K562 (cell line): ENCODE results near the gene KCNJ9. TPM values are rescaled to one million over a fixed set of nuclear protein-coding genes. Genes with fewer than 3 reads are reported as not detected.

ENCODE experiments used
- EZH2 ChIP-seq: IDR thresholded peaks from 2 replicates; pipeline ENCODE4 v1.6.1; 2012; ENCODE audit warnings: low read depth, mild to moderate bottlenecking, inconsistent platforms, low read length, borderline replicate concordance
- HNRNPH1 ChIP-seq: fragments of 200-400 bp; formaldehyde crosslinking; optimal IDR thresholded peaks from 2 replicates; pipeline ENCODE3; 2017; ENCODE audit warnings: low read depth, mild to moderate bottlenecking, low read length, moderate library complexity
- KDM4B ChIP-seq, 2 experiments: fragments of 450-650 bp in 1 of 2; sonication (generic) in 1 of 2; IDR thresholded peaks; 2 replicates each; pipeline ENCODE4 v1.6.1; 2016 to 2017; ENCODE audit warnings: borderline replicate concordance in 2 of 2, antibody characterized with exemption in 1 of 2, low read depth in 1 of 2, mild to moderate bottlenecking in 1 of 2
- NEUROD1 ChIP-seq: fragments of 150-350 bp; IDR thresholded peaks from 2 replicates; pipeline ENCODE4 v1.6.1; 2014; ENCODE audit warnings: borderline replicate concordance, low read length, low read depth; ENCODE audit not compliant: partially characterized antibody
- PHF8 ChIP-seq: fragments of 200-600 bp; sonication (generic); IDR thresholded peaks from 2 replicates; pipeline ENCODE4 v1.6.1; 2012; ENCODE audit warnings: mixed run types, mild to moderate bottlenecking, inconsistent platforms, low read length, moderate library complexity, borderline replicate concordance
- PTBP1 ChIP-seq: fragments of 200-400 bp; formaldehyde crosslinking; IDR thresholded peaks from 2 replicates; pipeline ENCODE4 v1.6.1; 2017; ENCODE audit warnings: low read depth, low read length
- SMARCB1 ChIP-seq: IDR thresholded peaks from 2 replicates; pipeline ENCODE4 v1.6.1; 2011; ENCODE audit warnings: improper control_type of control experiment, low read depth; ENCODE audit not compliant: insufficient read length
- STAG1 ChIP-seq: sonication (generic); formaldehyde crosslinking; IDR thresholded peaks from 2 replicates; pipeline ENCODE4 v1.5.0; 2020; ENCODE audit warnings: missing genetic modification reagents, borderline replicate concordance
- ZC3H4 ChIP-seq: sonication (generic); formaldehyde crosslinking; IDR thresholded peaks from 2 replicates; pipeline ENCODE4 v1.9.0; 2021; ENCODE audit warnings: missing genetic modification reagents, borderline replicate concordance
- ZFP30 ChIP-seq: fragments of 250-450 bp; sonication (Bioruptor Pico); IDR thresholded peaks from 2 replicates; pipeline ENCODE4 v1.8.0; 2022; ENCODE audit warnings: moderate library complexity, mild to moderate bottlenecking, inconsistent platforms, borderline replicate concordance
- ZNF324 ChIP-seq: fragments of 250-450 bp; sonication (Bioruptor Pico); IDR thresholded peaks from 2 replicates; pipeline ENCODE4 v1.4.0; 2020; ENCODE audit warnings: mild to moderate bottlenecking
- ZNF431 ChIP-seq: sonication (generic); formaldehyde crosslinking; IDR thresholded peaks from 2 replicates; pipeline ENCODE4 v1.8.0; 2022; ENCODE audit warnings: mild to moderate bottlenecking, missing genetic modification reagents
- ZNF668 ChIP-seq: fragments of 250-450 bp; sonication (Bioruptor Pico); IDR thresholded peaks from 2 replicates; pipeline ENCODE4 v1.8.0; 2022; ENCODE audit warnings: mild to moderate bottlenecking, inconsistent platforms
- ZNF696 ChIP-seq: fragments of 250-450 bp; sonication (Bioruptor Pico); conservative IDR thresholded peaks from 2 replicates; pipeline ENCODE4 v1.4.0; 2020; ENCODE audit warnings: mild to moderate bottlenecking, moderate library complexity
- polyA plus RNA-seq, 8 experiments: library from polyadenylated mRNA; depleted of rRNA in 4 of 8; stranded (reverse) in 5 of 8; unstranded in 3 of 8; fragments of >200 nt; fragmentation: Nextera tagmentation in 2 of 8; fragmentation: Illumina TruSeq in 1 of 8; extraction: Ambion mirVana in 2 of 8; extraction: Trizol in 1 of 8; gene quantifications; 2 replicates each; pipeline versions ENCODE4 v1.2.1 to v1.2.3, GENCODE V29; 2011 to 2014; ENCODE audit warnings: inconsistent platforms in 1 of 8, missing spikeins in 1 of 8
- total RNA-seq, 7 experiments: library from RNA; depleted of rRNA in 6 of 7; stranded (reverse); fragments of >200 nt in 6 of 7; fragmentation: Illumina TruSeq in 2 of 7; extraction: Trizol in 2 of 7; gene quantifications; 2 replicates each; pipeline versions ENCODE4 v1.2.1 to v1.2.3, GENCODE V29; 2011 to 2021; ENCODE audit warnings: low replicate concordance in 1 of 7
- TF ChIP-seq, protein P1 (sequence below): fragments of 150-350 bp; conservative IDR thresholded peaks from 2 replicates; pipeline ENCODE4 v1.6.1; 2014; ENCODE audit warnings: low read length
- TF ChIP-seq, protein P2 (sequence below): sonication (generic); formaldehyde crosslinking; IDR thresholded peaks from 2 replicates; pipeline ENCODE4 v1.8.1; 2023; ENCODE audit warnings: mild to moderate bottlenecking, missing genetic modification reagents

The KCNJ9 gene
- total and polyA plus RNA-seq, 9 of the 15 experiments (the other 6 are each of a cell fraction or from before 2014, with no cell fraction given), result not detected

GRCh38 chr1:160101037-160101716 lies 19.8 kb downstream of the KCNJ9 start (continued):
- TF ChIP-seq ZNF431 (peak; percentile 47; the same call in 1 of the 2 replicates), ZFP30 (CRISPR knock-in tag) (no peak), HNRNPH1 (no peak), SMARCB1 (no peak), KDM4B (IDR thresholded peaks at IDR 0.05; ENCODE audit: borderline replicate concordance in 2 of 2, low read depth in 1 of 2) (no peak), ZC3H4 (CRISPR knock-in tag) (no peak), ZNF324 (CRISPR knock-in tag) (no peak), EZH2 (no peak), STAG1 (CRISPR knock-in tag) (peak; percentile 64), NEUROD1 (no peak), PHF8 (no peak), ZNF696 (no peak), ZNF668 (CRISPR knock-in tag) (no peak), PTBP1 (no peak)
- TF ChIP-seq, protein P1, sequence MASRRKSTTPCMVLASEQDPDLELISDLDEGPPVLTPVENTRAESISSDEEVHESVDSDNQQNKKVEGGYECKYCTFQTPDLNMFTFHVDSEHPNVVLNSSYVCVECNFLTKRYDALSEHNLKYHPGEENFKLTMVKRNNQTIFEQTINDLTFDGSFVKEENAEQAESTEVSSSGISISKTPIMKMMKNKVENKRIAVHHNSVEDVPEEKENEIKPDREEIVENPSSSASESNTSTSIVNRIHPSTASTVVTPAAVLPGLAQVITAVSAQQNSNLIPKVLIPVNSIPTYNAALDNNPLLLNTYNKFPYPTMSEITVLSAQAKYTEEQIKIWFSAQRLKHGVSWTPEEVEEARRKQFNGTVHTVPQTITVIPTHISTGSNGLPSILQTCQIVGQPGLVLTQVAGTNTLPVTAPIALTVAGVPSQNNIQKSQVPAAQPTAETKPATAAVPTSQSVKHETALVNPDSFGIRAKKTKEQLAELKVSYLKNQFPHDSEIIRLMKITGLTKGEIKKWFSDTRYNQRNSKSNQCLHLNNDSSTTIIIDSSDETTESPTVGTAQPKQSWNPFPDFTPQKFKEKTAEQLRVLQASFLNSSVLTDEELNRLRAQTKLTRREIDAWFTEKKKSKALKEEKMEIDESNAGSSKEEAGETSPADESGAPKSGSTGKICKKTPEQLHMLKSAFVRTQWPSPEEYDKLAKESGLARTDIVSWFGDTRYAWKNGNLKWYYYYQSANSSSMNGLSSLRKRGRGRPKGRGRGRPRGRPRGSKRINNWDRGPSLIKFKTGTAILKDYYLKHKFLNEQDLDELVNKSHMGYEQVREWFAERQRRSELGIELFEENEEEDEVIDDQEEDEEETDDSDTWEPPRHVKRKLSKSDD, result 0 out of 2 replicates have a peak, but pooled peaks have one; percentile 29
- TF ChIP-seq, protein P2, sequence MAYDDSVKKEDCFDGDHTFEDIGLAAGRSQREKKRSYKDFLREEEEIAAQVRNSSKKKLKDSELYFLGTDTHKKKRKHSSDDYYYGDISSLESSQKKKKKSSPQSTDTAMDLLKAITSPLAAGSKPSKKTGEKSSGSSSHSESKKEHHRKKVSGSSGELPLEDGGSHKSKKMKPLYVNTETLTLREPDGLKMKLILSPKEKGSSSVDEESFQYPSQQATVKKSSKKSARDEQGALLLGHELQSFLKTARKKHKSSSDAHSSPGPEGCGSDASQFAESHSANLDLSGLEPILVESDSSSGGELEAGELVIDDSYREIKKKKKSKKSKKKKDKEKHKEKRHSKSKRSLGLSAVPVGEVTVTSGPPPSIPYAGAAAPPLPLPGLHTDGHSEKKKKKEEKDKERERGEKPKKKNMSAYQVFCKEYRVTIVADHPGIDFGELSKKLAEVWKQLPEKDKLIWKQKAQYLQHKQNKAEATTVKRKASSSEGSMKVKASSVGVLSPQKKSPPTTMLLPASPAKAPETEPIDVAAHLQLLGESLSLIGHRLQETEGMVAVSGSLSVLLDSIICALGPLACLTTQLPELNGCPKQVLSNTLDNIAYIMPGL (CRISPR knock-in tag), result no peak
